GM19468 (cell line): Measurements from ENCODE around the gene ATP10A.
"Not testable (repeated sequence)": the region's sequence is repeated elsewhere in the genome, so short reads cannot be mapped to it uniquely, and the experiment has no call there.

Experiments
- ATAC-seq: cut with Tn5 transposase; IDR thresholded peaks from one replicate; pipeline ENCODE4 v1.9.1; 2021; ENCODE audit warnings: mild to moderate bottlenecking, moderate library complexity, moderate number of reproducible peaks; ENCODE audit not compliant: unreplicated experiment; ENCODE audit errors: extremely low read depth

The ATP10A gene

GRCh38 chr15:25886498-25887140 lies 23.5 kb upstream of the ATP10A start:
- no peak for ATAC-seq

GRCh38 chr15:25884370-25884769 lies 21.2 kb upstream of the ATP10A start:
- no peak for ATAC-seq

- ATAC-seq = no peak
Measured at GRCh38 chr15:25883463-25884259, 20.5 kb upstream of the ATP10A start.

GRCh38 chr15:25882466-25882865 lies 19.3 kb upstream of the ATP10A start:
- ATAC-seq = no peak

- not testable (repeated sequence) for ATAC-seq
Measured at GRCh38 chr15:25880877-25881276, 17.8 kb upstream of the ATP10A start.

- ATAC-seq = no peak
Measured at GRCh38 chr15:25880411-25880810, 17.3 kb upstream of the ATP10A start.

GRCh38 chr15:25879438-25879837 lies 16.3 kb upstream of the ATP10A start:
- ATAC-seq = no peak

- ATAC-seq = no peak
Measured at GRCh38 chr15:25877681-25878080, 14.6 kb upstream of the ATP10A start.

- no peak for ATAC-seq
Measured at GRCh38 chr15:25876231-25877140, 13.4 kb upstream of the ATP10A start.

GRCh38 chr15:25875566-25875965 lies 12.4 kb upstream of the ATP10A start:
- no peak for ATAC-seq

GRCh38 chr15:25874379-25874778 lies 11.3 kb upstream of the ATP10A start:
- no peak for ATAC-seq

- no peak for ATAC-seq
Measured at GRCh38 chr15:25871403-25871802, 8.3 kb upstream of the ATP10A start.

- no peak for ATAC-seq
Measured at GRCh38 chr15:25870938-25871337, 7.8 kb upstream of the ATP10A start.

- no peak for ATAC-seq
Measured at GRCh38 chr15:25869701-25870100, 6.6 kb upstream of the ATP10A start.

- ATAC-seq = no peak
Measured at GRCh38 chr15:25866874-25867273, 3.7 kb upstream of the ATP10A start.

GRCh38 chr15:25866251-25866650 lies 3.1 kb upstream of the ATP10A start:
- no peak for ATAC-seq

GRCh38 chr15:25864966-25865365 lies 1.8 kb upstream of the ATP10A start:
- ATAC-seq = no peak

- ATAC-seq = no peak
Measured at GRCh38 chr15:25863968-25864580, 947 bp upstream of the ATP10A start.

- no peak for ATAC-seq
Measured at GRCh38 chr15:25862472-25863110, 536 bp downstream of the ATP10A start.

- ATAC-seq = no peak
Measured at GRCh38 chr15:25862071-25862471, 1.1 kb downstream of the ATP10A start.
